Stimulated activated naive CD4-positive, alpha-beta T cell (primary cell): ENCODE data around the gene GLRX2.
"Not testable (repeated sequence)": the region's sequence is repeated elsewhere in the genome, so short reads cannot be mapped to it uniquely, and the experiment has no call there.

Experiments used
- DNase-seq, 6 experiments: peaks; one replicate each; lab custom pipeline; 2025; lab: John Stamatoyannopoulos, UW

The GLRX2 gene

GRCh38 chr1:193065954-193066353, 39.3 kb downstream of the GLRX2 start:
- no peak for DNase-seq

- DNase-seq = no peak
Observed at GRCh38 chr1:193062698-193063463, 42.3 kb downstream of the GLRX2 start.

- DNase-seq = peak in 1 of 6 experiments; percentile 5
Observed at GRCh38 chr1:193060938-193061337, 44.3 kb downstream of the GLRX2 start.

GRCh38 chr1:193060406-193060805, 44.8 kb downstream of the GLRX2 start:
- DNase-seq = no peak

- DNase-seq = no peak
Observed at GRCh38 chr1:193060115-193060403, 45.2 kb downstream of the GLRX2 start.

GRCh38 chr1:193059282-193060114, 45.7 kb downstream of the GLRX2 start, which contains the start of the genes RO60 and UCHL5:
RO60 (plus strand) TSS chr1:193059612; CDS start chr1:193069055, 9,443 bp downstream.
UCHL5 (minus strand) TSS chr1:193059360; CDS start chr1:193059260, 100 bp downstream.
- DNase-seq = peak; percentile 88 to 96 (median 92)

- DNase-seq = peak; percentile 19 to 60 (median 38)
Observed at GRCh38 chr1:193058529-193059281, 46.5 kb downstream of the GLRX2 start.

- DNase-seq = no peak
Observed at GRCh38 chr1:193054169-193054675, 51.0 kb downstream of the GLRX2 start.

- not testable (repeated sequence) for DNase-seq
Observed at GRCh38 chr1:193048913-193049312, 56.3 kb downstream of the GLRX2 start.
